Kidney epithelial cell (primary cell): Measurements from ENCODE around the gene CA10. TPM values are rescaled to one million over a fixed set of nuclear protein-coding genes. Genes with fewer than 3 reads are reported as not detected.

Source experiments
- DNase-seq: peaks from one replicate; pipeline ENCODE4 v3.0.0-alpha.2; 2010; ENCODE audit warnings: low read depth
- H3K27me3 ChIP-seq: 2 replicates; pipeline ENCODE4 v1.6.0; 2011; ENCODE audit warnings: low read length; ENCODE audit not compliant: control insufficient read depth, insufficient read depth
- H3K36me3 ChIP-seq: 2 replicates; pipeline ENCODE4 v1.5.1; 2011; ENCODE audit warnings: low read length; ENCODE audit not compliant: control insufficient read depth, insufficient read depth
- H3K4me3 ChIP-seq: 2 replicates; pipeline ENCODE4 v1.5.1; 2011; ENCODE audit warnings: low read depth, mild to moderate bottlenecking, control low read depth, low read length
- total RNA-seq: library from RNA; depleted of rRNA; stranded (reverse); fragments of >200 nt; gene quantifications from 2 replicates; pipeline ENCODE4 v1.2.3, GENCODE V29; 2015
- TF ChIP-seq, protein P1 (sequence below): IDR thresholded peaks from 2 replicates; pipeline ENCODE4 v1.5.1; 2011; ENCODE audit warnings: mild to moderate bottlenecking, moderate library complexity, low read length, control low read depth, inconsistent platforms; ENCODE audit not compliant: insufficient read depth, poor library complexity, severe bottlenecking

CA10 gene
- total RNA-seq, 1 donor from 2014 or later, result 0.13 TPM

DNA sequence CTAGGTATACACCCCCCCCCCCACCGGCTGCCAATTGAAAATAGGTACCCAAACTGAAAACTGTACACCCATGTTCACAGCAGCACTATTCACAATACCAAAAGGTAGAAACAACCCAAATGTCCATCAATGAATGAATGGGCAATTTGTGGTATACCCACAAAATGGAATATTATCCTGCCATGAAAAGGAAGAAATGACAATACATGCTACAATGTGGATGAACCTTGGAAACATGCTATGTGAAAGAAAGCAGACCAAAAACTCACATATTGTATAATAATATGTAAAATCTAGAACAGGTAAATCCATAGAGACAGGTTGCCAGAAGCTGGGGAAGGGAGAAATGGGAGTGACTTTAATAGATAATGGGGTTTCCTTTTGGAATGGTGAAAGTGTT, 480.6 kb downstream of the CA10 start:
- no peaks in the 10 kb centered on the region for H3K27me3 ChIP-seq
- TF ChIP-seq, protein P1, sequence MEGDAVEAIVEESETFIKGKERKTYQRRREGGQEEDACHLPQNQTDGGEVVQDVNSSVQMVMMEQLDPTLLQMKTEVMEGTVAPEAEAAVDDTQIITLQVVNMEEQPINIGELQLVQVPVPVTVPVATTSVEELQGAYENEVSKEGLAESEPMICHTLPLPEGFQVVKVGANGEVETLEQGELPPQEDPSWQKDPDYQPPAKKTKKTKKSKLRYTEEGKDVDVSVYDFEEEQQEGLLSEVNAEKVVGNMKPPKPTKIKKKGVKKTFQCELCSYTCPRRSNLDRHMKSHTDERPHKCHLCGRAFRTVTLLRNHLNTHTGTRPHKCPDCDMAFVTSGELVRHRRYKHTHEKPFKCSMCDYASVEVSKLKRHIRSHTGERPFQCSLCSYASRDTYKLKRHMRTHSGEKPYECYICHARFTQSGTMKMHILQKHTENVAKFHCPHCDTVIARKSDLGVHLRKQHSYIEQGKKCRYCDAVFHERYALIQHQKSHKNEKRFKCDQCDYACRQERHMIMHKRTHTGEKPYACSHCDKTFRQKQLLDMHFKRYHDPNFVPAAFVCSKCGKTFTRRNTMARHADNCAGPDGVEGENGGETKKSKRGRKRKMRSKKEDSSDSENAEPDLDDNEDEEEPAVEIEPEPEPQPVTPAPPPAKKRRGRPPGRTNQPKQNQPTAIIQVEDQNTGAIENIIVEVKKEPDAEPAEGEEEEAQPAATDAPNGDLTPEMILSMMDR, result no peak
- no peak for DNase-seq
- no peaks in the 10 kb centered on the region for H3K36me3 ChIP-seq
- H3K4me3 ChIP-seq, result no peak overlapping the region

DNA sequence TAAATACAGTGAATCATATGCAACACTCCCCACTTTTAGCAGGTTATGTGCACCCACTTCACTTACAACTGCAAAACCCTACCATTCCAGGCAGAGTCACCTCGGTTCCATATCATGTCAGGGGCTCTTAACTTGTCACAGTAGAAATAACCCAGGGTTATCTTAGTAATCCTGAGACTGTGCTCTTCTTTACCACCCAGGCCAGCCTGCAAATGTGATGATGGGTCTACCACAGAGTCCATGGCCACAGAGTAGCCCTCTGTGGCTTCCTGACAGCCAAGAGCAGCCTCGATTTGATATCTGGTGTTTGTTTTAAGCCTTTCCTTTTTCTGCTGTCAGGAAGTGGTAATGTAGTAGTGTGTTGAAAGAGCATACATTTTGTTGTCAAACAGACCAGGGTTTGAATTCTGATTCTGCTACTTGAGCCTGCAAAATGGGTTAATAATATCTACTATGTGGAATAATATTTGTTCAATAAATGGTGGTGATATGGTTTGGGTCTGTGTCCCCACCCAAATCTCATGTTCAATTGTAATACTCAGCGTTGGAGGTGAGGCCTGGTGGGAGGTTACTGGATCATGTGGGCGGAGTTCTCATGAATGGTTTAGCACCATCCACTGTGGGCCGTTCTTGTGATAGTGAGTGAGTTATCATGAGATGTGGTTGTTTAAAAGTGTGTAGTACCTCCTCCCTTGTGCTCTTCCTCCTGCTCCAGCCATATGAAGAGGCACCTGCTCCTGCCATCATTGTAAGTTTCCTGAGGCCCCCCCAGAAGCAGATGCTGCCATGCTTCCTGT, 481.6 kb downstream of the CA10 start:
- Histone ChIP-seq H3K27me3 (no peaks in the 10 kb centered on the region), H3K36me3 (no peaks in the 10 kb centered on the region), H3K4me3 (no peak overlapping the region)
- TF ChIP-seq, protein P1, result no peak
- no peak for DNase-seq

DNA sequence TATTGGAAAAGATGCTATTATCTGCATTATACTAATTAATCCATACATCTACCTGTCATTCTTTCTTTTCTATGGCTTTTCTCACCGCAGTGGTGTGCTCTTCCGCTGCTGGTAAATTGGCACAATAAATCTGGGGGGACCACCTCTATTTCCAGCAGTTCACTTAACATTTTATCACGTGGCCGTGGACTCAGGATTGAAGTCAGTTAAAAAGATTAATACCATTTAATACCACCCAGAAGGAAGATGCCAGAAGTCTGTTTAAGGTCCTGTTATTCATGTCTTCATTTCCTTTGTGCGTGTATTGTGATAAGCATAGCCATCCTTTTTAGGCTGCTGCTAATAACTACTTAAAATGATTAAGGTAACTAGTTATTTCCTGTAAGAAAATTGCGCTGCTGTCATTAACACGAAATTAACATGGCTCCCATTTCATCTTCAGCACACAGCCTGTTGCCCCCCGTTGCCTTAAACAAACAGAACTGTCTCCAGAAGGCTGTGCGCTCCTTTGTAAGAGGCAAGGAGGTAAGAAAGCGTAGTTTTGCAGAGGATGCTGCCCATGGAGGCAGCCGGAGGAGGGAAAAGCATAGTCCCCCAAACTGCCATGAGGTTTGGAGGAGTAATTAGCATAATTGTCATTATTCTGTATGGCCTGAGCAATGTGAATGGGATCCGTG, 483.8 kb downstream of the CA10 start:
- H3K36me3 ChIP-seq, result no peaks in the 10 kb centered on the region
- no peaks in the 10 kb centered on the region for H3K27me3 ChIP-seq
- no peak overlapping the region for H3K4me3 ChIP-seq
- TF ChIP-seq, protein P1, result no peak
- no peak for DNase-seq

DNA sequence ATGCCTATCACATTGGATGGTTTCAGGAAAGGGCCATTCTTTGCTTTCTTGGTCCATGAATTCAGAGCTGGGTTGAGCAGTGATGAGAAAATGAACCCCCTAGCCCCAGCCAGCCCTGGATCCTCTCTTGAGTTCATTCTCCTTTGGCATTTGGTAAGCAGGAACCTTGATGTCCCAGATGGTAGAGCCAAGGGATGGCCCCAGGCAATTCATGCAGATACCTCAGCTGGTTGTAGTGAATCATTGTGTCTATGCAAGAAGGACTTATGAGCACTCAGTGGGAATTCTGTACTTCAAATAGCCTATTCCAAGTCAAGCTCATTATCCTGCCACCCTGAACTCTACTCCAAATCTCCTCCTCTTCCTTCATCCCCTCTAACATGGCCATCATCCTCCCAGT, 485.4 kb downstream of the CA10 start:
- TF ChIP-seq, protein P1, result no peak
- Histone ChIP-seq H3K4me3 (no peak overlapping the region), H3K36me3 (no peaks in the 10 kb centered on the region), H3K27me3 (no peaks in the 10 kb centered on the region)
- DNase-seq, result no peak

DNA sequence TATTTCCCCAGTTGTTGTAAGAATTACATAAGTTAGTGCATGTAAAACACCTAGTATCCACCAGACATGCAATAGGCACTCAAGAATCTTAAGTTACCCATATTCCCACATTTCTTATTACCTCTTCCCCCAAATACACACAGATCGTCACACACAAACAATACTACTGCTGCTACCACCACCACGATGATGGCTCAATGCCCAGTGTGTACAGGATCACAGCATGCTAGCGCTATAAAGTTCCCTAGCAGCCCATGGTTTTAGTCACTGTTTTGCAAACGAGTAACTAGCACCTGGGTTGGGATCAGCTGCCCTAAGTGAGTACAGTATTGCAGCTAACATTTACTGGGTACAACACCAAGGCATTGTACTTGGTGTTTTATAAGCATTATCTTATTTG, 486.4 kb downstream of the CA10 start:
- TF ChIP-seq, protein P1, result no peak
- Histone ChIP-seq H3K4me3 (no peak overlapping the region), H3K27me3 (no peaks in the 10 kb centered on the region), H3K36me3 (no peaks in the 10 kb centered on the region)
- no peak for DNase-seq
